GM23338 (cell line): Measurements from ENCODE around the gene KCNQ1OT1. TPM values are rescaled to one million over a fixed set of nuclear protein-coding genes. Genes with fewer than 3 reads are reported as not detected.

Experiments used
- ATAC-seq: fragments of 200-7000 bp; cut with Tn5 transposase; 3 replicates; pipeline ENCODE4 v1.9.1; 2020
- DNase-seq: peaks from one replicate; pipeline ENCODE4 v3.0.0-alpha.2; 2015; ENCODE audit warnings: low spot score
- H2AFZ ChIP-seq: fragments of 200-600 bp; sonication (generic); 2 replicates; pipeline ENCODE4 v1.8.0; 2016; ENCODE audit warnings: antibody characterized with exemption, mild to moderate bottlenecking, moderate library complexity
- H3F3A ChIP-seq: fragments of 200-600 bp; sonication (generic); replicated peaks from 2 replicates; pipeline ENCODE4 v1.8.0; 2017; ENCODE audit warnings: antibody characterized with exemption, mixed run types, low read depth
- H3K27ac ChIP-seq: fragments of 200-600 bp; sonication (generic); 2 replicates; pipeline ENCODE4 v1.6.1; 2016; ENCODE audit warnings: low read depth
- H3K27me3 ChIP-seq: fragments of 200-600 bp; sonication (generic); 2 replicates; pipeline ENCODE4 v1.8.0; 2016; ENCODE audit warnings: mild to moderate bottlenecking, mixed run types, moderate library complexity; ENCODE audit not compliant: insufficient read depth
- H3K36me3 ChIP-seq: fragments of 200-600 bp; sonication (generic); 2 replicates; pipeline ENCODE4 v1.8.0; 2016; ENCODE audit warnings: mild to moderate bottlenecking; ENCODE audit not compliant: insufficient read depth
- H3K4me1 ChIP-seq: fragments of 200-600 bp; sonication (generic); 2 replicates; pipeline ENCODE4 v1.8.0; 2016; ENCODE audit warnings: mild to moderate bottlenecking, moderate library complexity; ENCODE audit not compliant: insufficient read depth
- H3K4me2 ChIP-seq: fragments of 200-600 bp; sonication (generic); 2 replicates; pipeline ENCODE4 v1.7.1; 2017; ENCODE audit warnings: mixed run types
- H3K4me3 ChIP-seq: fragments of 200-600 bp; sonication (generic); 2 replicates; pipeline ENCODE4 v1.6.1; 2016; ENCODE audit warnings: mixed run types
- H3K79me2 ChIP-seq: fragments of 200-600 bp; sonication (generic); replicated peaks from 2 replicates; pipeline ENCODE4 v1.8.0; 2017; ENCODE audit warnings: mild to moderate bottlenecking; ENCODE audit not compliant: insufficient read depth
- H3K9me2 ChIP-seq: fragments of 200-600 bp; sonication (generic); 2 replicates; pipeline ENCODE4 v1.8.0; 2017; ENCODE audit not compliant: insufficient read depth
- H4K20me1 ChIP-seq: fragments of 200-600 bp; sonication (generic); replicated peaks from 2 replicates; pipeline ENCODE4 v1.8.0; 2017; ENCODE audit warnings: mild to moderate bottlenecking; ENCODE audit not compliant: insufficient read depth
- H3K27ac Mint-ChIP-seq: 2 replicates; pipeline ENCODE4 v1.8.0; 2020; ENCODE audit warnings: inconsistent platforms, mild to moderate bottlenecking, moderate library complexity, mixed read lengths
- H3K27me3 Mint-ChIP-seq: 3 replicates; pipeline ENCODE4 v1.8.0; 2022; ENCODE audit warnings: low read depth, mild to moderate bottlenecking, moderate library complexity, mixed read lengths, inconsistent platforms; ENCODE audit not compliant: insufficient read depth, poor library complexity
- H3K36me3 Mint-ChIP-seq: 3 replicates; pipeline ENCODE4 v1.8.0; 2021; ENCODE audit warnings: low read depth, mild to moderate bottlenecking, inconsistent platforms, moderate library complexity, mixed read lengths
- H3K4me1 Mint-ChIP-seq: 3 replicates; pipeline ENCODE4 v1.8.0; 2020; ENCODE audit warnings: mild to moderate bottlenecking, inconsistent platforms, mixed read lengths
- H3K4me3 Mint-ChIP-seq: 3 replicates; pipeline ENCODE4 v1.8.0; 2021; ENCODE audit warnings: moderate library complexity, mild to moderate bottlenecking, inconsistent platforms, mixed read lengths
- H3K9me3 Mint-ChIP-seq: 3 replicates; pipeline ENCODE4 v1.8.0; 2020; ENCODE audit warnings: moderate library complexity, mild to moderate bottlenecking, inconsistent platforms, mixed read lengths
- CREB1 ChIP-seq: fragments of 250-450 bp; sonication (Bioruptor Pico); IDR thresholded peaks from 2 replicates; pipeline ENCODE4 v1.5.0; 2020; ENCODE audit warnings: low read depth, mild to moderate bottlenecking, moderate library complexity
- CTCF ChIP-seq, 2 experiments: fragments of 200-600 bp in 1 of 2; sonication (generic) in 1 of 2; conservative IDR thresholded peaks; 2 replicates each; pipeline versions ENCODE4 v1.5.1 to v1.6.1; 2016 to 2017; ENCODE audit warnings: antibody characterized with exemption in 2 of 2, low read depth in 2 of 2, mild to moderate bottlenecking in 2 of 2, moderate library complexity in 1 of 2
- EZH2phosphoT487 ChIP-seq: fragments of 200-600 bp; sonication (generic); IDR thresholded peaks from one replicate; pipeline ENCODE4 v1.8.1; 2018; ENCODE audit warnings: antibody characterized with exemption; ENCODE audit not compliant: unreplicated experiment
- REST ChIP-seq: IDR thresholded peaks from one replicate; pipeline ENCODE4 v1.6.1; 2018; ENCODE audit warnings: antibody characterized with exemption; ENCODE audit not compliant: unreplicated experiment
- ZNF114 ChIP-seq: fragments of 250-450 bp; sonication (Bioruptor Pico); IDR thresholded peaks from 2 replicates; pipeline ENCODE4 v1.5.0; 2020; ENCODE audit warnings: mild to moderate bottlenecking, moderate library complexity
- polyA plus RNA-seq: library from polyadenylated mRNA; unstranded; fragments of >200 nt; fragmentation: Nextera tagmentation; extraction: Ambion mirVana; gene quantifications from 2 replicates; pipeline ENCODE4 v1.2.1, GENCODE V29; 2016
- total RNA-seq: library from RNA; depleted of rRNA; stranded (reverse); fragments of >200 nt; shearing (Covaris generic); gene quantifications from 2 replicates; pipeline ENCODE4 v1.2.3, GENCODE V29; 2014
- TF ChIP-seq, protein P1 (sequence below): IDR thresholded peaks from 2 replicates; pipeline ENCODE4 v1.6.1; 2016; ENCODE audit warnings: antibody characterized with exemption

The KCNQ1OT1 gene
- total and polyA plus RNA-seq, 2 experiments from 2014 or later, result 1.5 to 4.2 TPM

DNA sequence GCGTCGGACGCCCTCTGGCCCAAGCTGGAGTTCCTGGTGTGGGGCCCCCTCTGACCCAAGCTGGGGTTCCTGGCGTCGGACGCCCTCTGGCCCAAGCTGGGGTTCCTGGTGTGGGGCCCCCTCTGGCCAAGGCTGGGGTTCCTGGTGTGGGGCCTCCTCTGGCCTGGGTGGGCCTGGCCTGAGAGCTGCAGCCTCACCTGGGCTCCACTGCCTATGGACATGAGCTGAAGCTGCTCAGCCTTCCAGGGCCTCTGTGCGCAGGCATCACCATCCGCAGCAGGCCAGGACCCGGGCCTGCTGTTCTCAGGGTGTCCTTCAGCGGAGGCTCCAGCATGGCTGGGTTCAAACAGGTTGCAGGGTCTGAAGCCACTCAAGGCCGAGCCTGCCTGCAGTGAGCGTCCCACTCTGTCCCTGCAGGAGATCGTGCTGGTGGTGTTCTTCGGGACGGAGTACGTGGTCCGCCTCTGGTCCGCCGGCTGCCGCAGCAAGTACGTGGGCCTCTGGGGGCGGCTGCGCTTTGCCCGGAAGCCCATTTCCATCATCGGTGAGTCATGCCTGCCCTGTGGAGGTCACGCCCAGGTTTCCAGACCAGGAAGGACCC, 129.5 kb downstream of the KCNQ1OT1 start:
- Histone ChIP-seq H3K36me3 (no peaks in the 10 kb centered on the region), H3F3A (no peaks in the 10 kb centered on the region), H3K79me2 (no peaks in the 10 kb centered on the region), H3K27me3 (peaks cover 23% of the 10 kb centered on the region), H3K4me1 (no peaks in the 10 kb centered on the region), H3K27ac (no peak overlapping the region), H3K4me2 (no peak overlapping the region), H4K20me1 (no peaks in the 10 kb centered on the region; the same call in 1 of the 2 replicates), H3K9me2 (no peaks in the 10 kb centered on the region), H2AFZ (no peak overlapping the region), H3K4me3 (no peak overlapping the region)
- Mint-ChIP-seq H3K27me3 (peaks cover 43% of the 10 kb centered on the region), H3K4me1 (no peaks in the 10 kb centered on the region), H3K4me3 (no peak overlapping the region), H3K36me3 (no peaks in the 10 kb centered on the region), H3K9me3 (no peaks in the 10 kb centered on the region), H3K27ac (no peak overlapping the region)
- ATAC-seq (no peak), DNase-seq (no peak)
- TF ChIP-seq, protein P1, sequence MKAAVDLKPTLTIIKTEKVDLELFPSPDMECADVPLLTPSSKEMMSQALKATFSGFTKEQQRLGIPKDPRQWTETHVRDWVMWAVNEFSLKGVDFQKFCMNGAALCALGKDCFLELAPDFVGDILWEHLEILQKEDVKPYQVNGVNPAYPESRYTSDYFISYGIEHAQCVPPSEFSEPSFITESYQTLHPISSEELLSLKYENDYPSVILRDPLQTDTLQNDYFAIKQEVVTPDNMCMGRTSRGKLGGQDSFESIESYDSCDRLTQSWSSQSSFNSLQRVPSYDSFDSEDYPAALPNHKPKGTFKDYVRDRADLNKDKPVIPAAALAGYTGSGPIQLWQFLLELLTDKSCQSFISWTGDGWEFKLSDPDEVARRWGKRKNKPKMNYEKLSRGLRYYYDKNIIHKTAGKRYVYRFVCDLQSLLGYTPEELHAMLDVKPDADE, result no peak

- Histone ChIP-seq H4K20me1 (no peaks in the 10 kb centered on the region; the same call in 1 of the 2 replicates), H3F3A (no peaks in the 10 kb centered on the region), H3K27ac (no peak overlapping the region), H3K27me3 (peaks cover 28% of the 10 kb centered on the region), H3K9me2 (no peaks in the 10 kb centered on the region), H3K4me2 (no peak overlapping the region), H3K79me2 (no peaks in the 10 kb centered on the region), H2AFZ (no peak overlapping the region), H3K4me1 (no peaks in the 10 kb centered on the region), H3K4me3 (no peak overlapping the region), H3K36me3 (no peaks in the 10 kb centered on the region)
- ATAC-seq (no peak), DNase-seq (no peak)
- Mint-ChIP-seq H3K4me1 (no peaks in the 10 kb centered on the region), H3K9me3 (no peaks in the 10 kb centered on the region), H3K4me3 (no peak overlapping the region), H3K27ac (no peak overlapping the region), H3K27me3 (peaks cover 46% of the 10 kb centered on the region), H3K36me3 (no peaks in the 10 kb centered on the region)
- TF ChIP-seq ZNF114 (CRISPR knock-in tag) (no peak), EZH2phosphoT487 (no peak), CREB1 (CRISPR knock-in tag) (no peak), CTCF (conservative IDR thresholded peaks at IDR 0.05; ENCODE audit: low read depth in 2 of 2) (no peak), REST (no peak)
- TF ChIP-seq, protein P1, result no peak
These were observed 130.0 kb downstream of the KCNQ1OT1 start for GRCh38 chr11:2569731-2570210.
